Islet of Langerhans (tissue), 1 donor: ENCODE data around the gene ACAT2.
"Not testable (repeated sequence)": the region's sequence is repeated elsewhere in the genome, so short reads cannot be mapped to it uniquely, and the experiment has no call there.

ENCODE experiments used
- FAIRE-seq: peaks from one replicate; lab custom pipeline; 2011; peaks lifted over from hg19 to GRCh38; lab: Jason Lieb, UNC

The ACAT2 gene

GRCh38 chr6:159815410-159815809 is 53.6 kb downstream of the ACAT2 start:
- FAIRE-seq = no peak

- FAIRE-seq = not testable (repeated sequence)
Observed at GRCh38 chr6:159816775-159817174, 54.9 kb downstream of the ACAT2 start.

GRCh38 chr6:159817951-159818739 is 56.3 kb downstream of the ACAT2 start:
- no peak for FAIRE-seq

GRCh38 chr6:159819098-159819497 is 57.3 kb downstream of the ACAT2 start:
- no peak for FAIRE-seq

GRCh38 chr6:159819932-159820640 is 58.2 kb downstream of the ACAT2 start:
- FAIRE-seq = no peak

GRCh38 chr6:159821122-159821521 is 59.3 kb downstream of the ACAT2 start:
- no peak for FAIRE-seq

GRCh38 chr6:159821726-159822125 is 59.9 kb downstream of the ACAT2 start:
- FAIRE-seq = no peak

GRCh38 chr6:159823953-159824352 is 62.1 kb downstream of the ACAT2 start:
- FAIRE-seq = no peak

- FAIRE-seq = not testable (repeated sequence)
Observed at GRCh38 chr6:159824690-159825089, 62.8 kb downstream of the ACAT2 start.

GRCh38 chr6:159826004-159826403 is 64.2 kb downstream of the ACAT2 start:
- no peak for FAIRE-seq

- no peak for FAIRE-seq
Observed at GRCh38 chr6:159826968-159827647, 65.3 kb downstream of the ACAT2 start.

GRCh38 chr6:159828074-159828473 is 66.2 kb downstream of the ACAT2 start:
- no peak for FAIRE-seq
